Stimulated activated naive CD4-positive, alpha-beta T cell (primary cell): ENCODE results near the gene REV3L.

ENCODE experiments used
- DNase-seq, 6 experiments: peaks; one replicate each; lab custom pipeline; 2025; lab: John Stamatoyannopoulos, UW

The REV3L gene

DNA sequence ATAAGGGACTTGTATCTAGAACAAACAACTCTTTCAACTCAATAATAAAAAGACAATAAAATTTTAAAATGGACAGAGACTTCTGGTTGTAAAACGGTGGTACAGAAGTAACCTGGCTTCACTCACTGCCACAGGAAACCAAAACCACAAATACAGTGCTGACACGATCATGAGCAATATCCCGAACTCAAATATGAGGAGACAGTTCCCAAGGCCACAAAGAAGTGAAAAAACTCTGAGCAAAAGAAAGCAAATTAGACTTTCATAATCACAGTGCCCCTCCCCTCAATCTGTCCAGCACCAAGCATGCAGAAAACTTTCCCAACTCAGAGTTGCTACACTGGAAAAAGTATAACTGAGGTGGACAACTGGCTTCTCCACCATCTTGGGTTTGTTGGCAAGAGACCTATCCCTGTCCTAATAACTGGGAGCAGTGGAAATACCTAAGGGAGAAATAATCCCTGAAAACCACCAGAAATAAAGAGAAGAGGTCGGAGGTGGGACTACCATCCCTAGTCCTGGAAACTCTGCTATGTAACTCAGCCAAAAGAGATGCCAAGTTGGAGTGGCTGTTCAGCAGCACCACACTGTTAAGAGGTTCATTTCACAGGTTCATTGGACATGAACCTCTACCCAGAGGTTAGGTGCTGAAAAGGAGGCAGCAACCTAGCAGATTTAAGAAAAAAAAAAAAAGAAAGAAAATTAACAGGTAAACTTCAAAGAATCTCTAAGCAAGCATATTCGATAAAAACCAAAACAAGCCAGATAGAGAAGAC lies 55.5 kb downstream of the REV3L start:
- DNase-seq: no peak

DNA sequence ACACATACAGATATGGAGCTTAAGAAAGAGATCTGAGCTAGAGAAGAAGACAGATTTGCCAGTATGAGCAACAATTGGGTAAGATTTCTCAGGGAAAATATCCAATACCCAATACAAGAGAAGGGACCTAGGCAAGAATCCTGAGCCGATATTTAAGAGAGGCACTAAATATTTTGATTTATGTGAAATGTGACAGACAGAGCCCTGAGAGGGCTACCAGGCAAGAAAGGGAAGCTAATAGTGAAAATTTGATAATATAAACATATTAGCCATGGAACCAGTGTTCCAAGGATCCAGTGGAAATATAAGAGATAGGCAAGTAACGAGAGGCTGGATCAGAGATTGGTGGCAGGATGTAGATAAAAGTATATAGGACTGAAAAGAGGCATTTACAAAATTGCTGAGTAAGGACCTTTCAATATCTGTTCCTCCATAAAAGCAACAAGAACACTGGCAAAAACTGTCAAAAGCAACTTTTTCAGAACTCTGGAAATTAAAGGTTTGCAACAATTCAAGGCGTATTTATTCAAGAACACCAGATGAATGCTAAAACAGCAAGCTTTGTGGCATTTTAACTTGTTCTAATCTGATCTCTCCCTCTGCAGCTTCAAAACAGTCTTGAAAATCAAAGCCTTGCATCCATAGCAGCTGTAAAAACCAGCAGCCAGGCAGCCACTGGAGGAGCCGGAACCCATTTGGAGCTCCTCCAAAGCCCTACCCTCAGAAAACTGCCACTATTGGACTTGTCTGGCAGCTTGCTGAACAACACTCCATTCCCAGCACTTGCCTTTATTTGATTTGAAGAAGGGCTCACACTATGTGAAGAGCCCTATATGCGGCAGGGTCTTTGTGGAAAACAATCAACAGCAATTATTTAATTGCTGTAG lies 58.8 kb downstream of the REV3L start:
- DNase-seq: no peak

GRCh38 chr6:111423055-111423633 lies 59.9 kb downstream of the REV3L start:
- no peak for DNase-seq

DNA sequence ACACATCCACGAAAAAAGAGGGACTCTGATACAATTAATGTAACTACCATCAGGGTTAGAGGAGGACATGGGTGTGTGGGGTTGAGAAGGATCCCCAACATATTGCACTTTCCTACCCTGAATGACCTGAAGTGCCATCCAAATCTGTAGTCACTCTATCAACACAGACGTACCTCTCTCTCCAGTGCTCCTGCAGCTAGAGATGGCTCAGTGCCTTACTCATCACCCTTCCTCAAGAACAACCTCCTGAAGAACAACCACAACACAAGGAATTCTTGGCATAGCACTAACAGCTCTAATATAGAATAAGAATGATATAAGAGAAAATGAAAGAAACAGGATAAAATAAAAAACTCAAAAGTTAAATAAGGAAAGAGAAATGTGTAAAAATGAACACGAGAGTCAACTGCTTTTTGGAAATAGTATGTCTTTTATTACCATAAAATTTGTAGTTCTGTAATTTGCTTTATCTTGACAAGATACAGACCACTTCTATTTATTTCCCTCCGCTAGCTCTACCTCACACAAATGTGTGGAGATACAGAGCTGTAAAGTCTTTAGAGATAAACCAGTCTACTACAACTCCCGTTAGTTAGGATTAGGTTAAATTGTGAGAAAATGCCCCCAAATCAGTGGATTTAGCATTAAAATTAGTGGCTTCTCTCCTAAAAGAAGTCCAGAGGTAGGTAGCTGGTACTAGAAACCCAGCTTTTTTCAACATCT lies 63.9 kb downstream of the REV3L start:
- no peak for DNase-seq

DNA sequence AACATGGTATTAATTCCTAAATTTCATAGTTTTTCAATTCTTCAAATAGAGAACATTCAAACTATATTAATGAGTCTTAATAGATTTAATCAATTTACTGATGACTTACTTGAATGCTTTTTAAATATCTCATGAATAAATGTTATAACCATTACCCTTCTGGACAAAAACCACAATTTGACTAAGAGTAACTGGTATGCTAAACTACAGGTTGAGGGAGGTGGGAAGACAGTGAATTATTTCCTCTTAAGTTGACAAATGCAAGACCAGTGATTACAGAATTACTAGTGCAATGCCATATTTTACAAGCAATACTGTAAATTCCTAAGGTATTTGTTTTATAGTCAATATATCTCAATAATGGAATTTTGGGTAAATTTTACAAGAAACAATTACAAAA lies 65.1 kb downstream of the REV3L start:
- DNase-seq: no peak

DNA sequence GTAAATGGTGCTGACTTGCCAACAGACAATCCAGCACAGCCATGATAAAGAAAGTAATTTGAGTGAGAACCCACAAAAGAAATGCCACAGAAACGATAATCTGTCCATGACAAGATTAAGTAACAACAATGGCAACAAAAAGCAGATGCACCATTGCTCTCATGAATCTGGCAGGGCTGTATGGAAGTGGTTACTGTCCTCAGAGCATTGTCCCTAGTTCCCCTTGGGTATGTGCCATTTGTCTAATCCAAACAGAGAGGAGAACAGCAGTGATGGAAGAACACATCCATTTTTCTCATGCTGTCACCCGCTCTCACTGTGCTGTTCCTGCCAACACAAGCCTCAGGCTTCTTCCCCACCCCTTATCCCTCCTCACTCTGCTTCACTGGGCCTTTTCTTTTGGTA lies 65.8 kb downstream of the REV3L start:
- no peak for DNase-seq

DNA sequence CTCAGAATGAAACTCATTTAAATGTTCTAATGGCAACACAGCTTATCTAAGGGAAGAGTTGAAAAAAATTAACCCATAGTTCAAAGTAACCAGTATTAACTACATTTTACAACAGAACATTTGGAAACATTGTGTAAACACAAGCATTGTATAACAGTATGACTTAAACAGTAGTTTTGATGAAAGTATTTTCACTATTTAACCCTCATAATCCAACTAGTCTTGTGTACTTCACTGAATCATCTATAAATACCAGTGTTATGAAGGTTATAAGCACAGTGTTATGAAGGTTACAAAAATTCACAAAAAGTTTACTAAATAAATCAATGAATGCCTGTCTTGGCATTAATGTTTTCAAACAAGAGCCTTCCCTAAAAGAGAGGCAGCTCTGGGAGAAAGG lies 66.5 kb downstream of the REV3L start:
- DNase-seq: no peak

GRCh38 chr6:111414373-111414772 lies 68.6 kb downstream of the REV3L start:
- DNase-seq: no peak

DNA sequence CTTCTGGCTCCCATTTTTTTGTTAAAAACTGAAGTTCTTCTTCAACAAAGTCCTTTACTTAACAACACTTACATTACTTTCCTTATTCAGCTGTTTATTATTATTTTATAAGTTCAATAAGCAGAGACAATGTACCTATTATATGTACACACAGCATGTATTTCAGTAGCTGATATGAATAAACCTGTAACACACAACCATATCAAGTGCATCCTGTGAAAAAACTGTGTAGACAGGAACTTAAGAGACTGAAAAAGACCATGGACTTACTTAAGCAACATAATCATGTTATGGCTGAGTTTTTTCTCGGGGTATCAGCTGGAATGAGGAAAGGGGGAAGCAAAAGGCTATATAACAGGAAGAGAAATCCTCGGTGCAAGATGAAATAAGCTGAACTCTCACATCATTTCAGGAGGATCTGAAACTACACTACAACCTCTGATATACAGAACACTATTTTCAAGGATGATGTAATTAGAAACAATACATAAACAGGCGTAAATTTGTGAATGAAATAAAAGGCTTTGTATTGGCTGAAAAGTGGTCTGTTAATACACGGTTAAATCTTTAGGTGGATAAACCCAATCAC lies 70.9 kb downstream of the REV3L start:
- no peak for DNase-seq

GRCh38 chr6:111411046-111411445 lies 72.0 kb downstream of the REV3L start:
- DNase-seq: no peak

GRCh38 chr6:111410371-111410770 lies 72.6 kb downstream of the REV3L start:
- DNase-seq: no peak

DNA sequence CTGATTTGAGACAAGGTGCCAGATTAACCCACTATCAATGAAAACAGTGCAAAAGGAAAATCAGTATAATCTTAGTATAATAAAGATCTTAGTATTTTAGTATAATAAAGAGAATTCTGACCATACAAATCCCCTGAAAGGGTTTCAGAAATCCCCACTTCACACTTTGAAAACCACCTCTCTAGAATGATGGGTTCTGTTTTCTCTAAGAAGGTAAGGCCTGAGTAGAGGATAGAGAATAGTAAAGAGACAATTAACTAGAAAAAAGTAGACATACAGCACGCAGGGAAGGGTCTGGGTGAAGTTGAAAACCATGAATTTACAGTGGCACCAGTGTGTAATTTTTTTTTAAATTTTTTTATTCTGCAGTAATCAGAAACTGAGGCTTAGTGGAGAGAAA lies 73.6 kb downstream of the REV3L start:
- no peak for DNase-seq

DNA sequence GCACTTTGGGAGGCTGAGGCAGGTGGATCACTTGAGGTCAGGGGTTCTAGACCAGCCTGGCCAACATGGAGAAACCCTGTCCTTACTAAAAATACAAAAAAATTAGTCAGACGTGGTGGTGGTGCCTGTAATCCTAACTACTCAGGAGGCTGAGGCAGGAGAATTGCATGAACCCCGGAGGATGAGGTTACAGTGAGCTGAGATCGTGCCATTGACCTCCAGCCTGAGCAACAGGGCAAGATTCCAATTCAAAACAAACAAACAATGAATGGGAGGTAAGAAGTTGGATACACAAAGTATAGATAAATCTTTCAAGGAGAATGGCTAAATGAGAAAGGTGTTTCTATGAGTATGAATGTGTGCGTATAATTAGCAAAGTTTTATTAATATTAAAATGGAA lies 75.3 kb downstream of the REV3L start:
- no peak for DNase-seq

GRCh38 chr6:111406200-111406721 lies 76.8 kb downstream of the REV3L start:
- no peak for DNase-seq

GRCh38 chr6:111403388-111403787 lies 79.6 kb downstream of the REV3L start:
- no peak for DNase-seq

DNA sequence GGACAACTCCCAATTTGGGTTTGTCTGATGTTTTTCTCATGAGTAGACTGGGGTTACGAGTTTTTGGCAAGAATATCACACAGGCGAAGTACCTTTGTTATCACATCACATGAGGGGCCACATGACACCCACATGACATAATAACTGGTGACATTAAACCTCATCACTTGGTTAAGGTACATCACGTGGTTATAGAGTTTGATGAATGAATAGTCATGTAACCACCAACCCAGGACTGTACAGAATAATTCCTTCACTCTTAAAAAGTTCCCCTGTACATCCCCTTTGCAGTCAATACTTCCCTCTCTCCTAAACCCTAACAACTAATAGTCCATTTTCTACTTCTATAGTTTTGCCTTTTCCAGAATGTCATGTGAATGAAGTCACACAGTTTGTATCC lies 83.4 kb downstream of the REV3L start:
- DNase-seq: no peak

DNA sequence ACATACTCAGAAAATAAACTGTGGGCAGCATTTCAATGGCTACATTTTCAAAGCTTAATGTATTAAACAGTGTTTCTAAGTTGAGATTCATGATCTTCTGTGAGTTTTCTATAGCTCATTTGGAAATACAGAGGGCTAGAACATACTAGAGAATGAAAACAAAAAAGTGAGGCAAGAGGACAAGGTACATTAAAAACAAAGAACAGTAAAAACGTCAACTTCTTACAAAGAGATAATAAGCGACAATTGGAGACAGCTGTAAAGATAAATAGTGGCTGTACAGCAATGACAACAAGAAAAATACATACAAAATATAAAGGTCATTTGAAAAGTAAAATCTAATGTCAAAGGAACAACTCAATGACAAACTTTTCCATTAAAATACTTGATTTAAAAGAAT lies 94.3 kb downstream of the REV3L start:
- DNase-seq: no peak

GRCh38 chr6:111382476-111383294 lies 100.3 kb downstream of the REV3L start:
- DNase-seq: no peak

GRCh38 chr6:111381728-111382127 lies 101.3 kb downstream of the REV3L start:
- DNase-seq: no peak

DNA sequence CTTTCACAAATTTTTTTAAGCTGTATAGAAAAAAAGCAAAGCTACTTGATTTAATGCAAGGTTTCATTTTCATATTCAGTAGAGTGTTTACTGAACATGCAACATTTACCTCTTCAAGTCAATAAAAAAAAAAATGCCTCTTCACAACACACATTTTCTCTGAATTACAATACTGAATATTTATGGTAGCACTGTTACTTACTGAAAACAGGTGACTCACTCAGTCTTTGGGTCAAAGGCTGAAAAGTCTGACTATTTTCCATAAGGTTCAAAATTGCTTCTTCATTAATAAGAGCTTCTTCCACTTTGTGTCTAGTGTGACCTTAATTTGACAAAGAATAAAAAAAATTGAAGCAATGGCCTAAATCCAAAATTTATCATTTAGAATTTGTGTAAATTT lies 101.9 kb downstream of the REV3L start:
- DNase-seq: no peak

DNA sequence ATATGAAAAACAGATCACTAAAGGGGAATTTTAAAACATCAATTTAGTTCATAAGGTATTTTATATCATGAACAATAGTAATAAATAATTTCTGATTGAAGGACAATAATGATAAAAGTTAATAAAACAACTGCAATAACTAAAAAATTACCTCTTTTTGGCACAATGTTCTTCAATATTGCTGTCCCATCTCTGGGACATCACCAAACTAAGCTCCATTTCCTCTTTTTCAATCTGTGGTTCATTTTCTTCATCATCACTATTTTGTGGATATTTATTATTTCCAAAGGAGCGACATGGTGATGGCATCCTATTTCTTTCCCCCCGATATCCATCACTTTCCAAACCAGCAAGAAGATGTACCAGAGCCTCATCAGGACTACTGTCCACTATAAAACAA lies 103.2 kb downstream of the REV3L start:
- no peak for DNase-seq
